MCF 10A (cell line): ENCODE results near the gene GZF1. TPM values are rescaled to one million over a fixed set of nuclear protein-coding genes. Genes with fewer than 3 reads are reported as not detected.

Experiments
- BruUV-seq: library from RNA; stranded (reverse); fragments of 400-500 nt; replicated peaks from 2 replicates; lab custom pipeline; 2021; lab: Mats Ljungman, UMichigan
- CTCF ChIA-PET: fragments of 300-600 bp; sonication (Branson Sonifier 250); formaldehyde crosslinking; extraction: SDS; loops from one replicate; lab custom pipeline; 2021; ENCODE audit warnings: antibody characterized with exemption, inconsistent platforms; lab: Yijun Ruan, JAX
- POLR2A ChIA-PET: fragments of 300-600, 350-650 bp; sonication (Branson Sonifier 250); formaldehyde crosslinking; extraction: SDS; loops from one replicate; lab custom pipeline; 2020; ENCODE audit warnings: antibody characterized with exemption, inconsistent platforms; lab: Yijun Ruan, JAX
- DNase-seq: peaks from one replicate; pipeline ENCODE4 v3.0.0-alpha.2; 2018; ENCODE audit not compliant: unreplicated experiment
- H3K27ac Mint-ChIP-seq: one replicate; pipeline ENCODE4 v1.8.0; 2022; ENCODE audit warnings: mild to moderate bottlenecking, low read depth, mixed read lengths; ENCODE audit not compliant: unreplicated experiment
- H3K27me3 Mint-ChIP-seq: one replicate; pipeline ENCODE4 v1.8.0; 2022; ENCODE audit warnings: mixed read lengths; ENCODE audit not compliant: insufficient read depth, unreplicated experiment
- H3K36me3 Mint-ChIP-seq: one replicate; pipeline ENCODE4 v1.8.0; 2022; ENCODE audit warnings: mild to moderate bottlenecking, moderate library complexity, mixed read lengths; ENCODE audit not compliant: insufficient read depth, unreplicated experiment
- H3K4me1 Mint-ChIP-seq: one replicate; pipeline ENCODE4 v1.8.0; 2022; ENCODE audit warnings: mixed read lengths; ENCODE audit not compliant: insufficient read depth, unreplicated experiment
- H3K4me3 Mint-ChIP-seq: one replicate; pipeline ENCODE4 v1.8.0; 2022; ENCODE audit warnings: mild to moderate bottlenecking, moderate library complexity, mixed read lengths; ENCODE audit not compliant: unreplicated experiment
- H3K9me3 Mint-ChIP-seq: one replicate; pipeline ENCODE4 v1.8.0; 2022; ENCODE audit warnings: mixed read lengths; ENCODE audit not compliant: unreplicated experiment
- intact Hi-C: fragments of 100-400 bp; cut with micrococcal nuclease; formaldehyde crosslinking; loops from 2 replicates; pipeline ENCODE4 v1.14.1; 2022
- total RNA-seq: library from RNA; stranded (reverse); gene quantifications from 2 replicates; pipeline ENCODE4 v1.2.3, GENCODE V29; 2022
- TF ChIP-seq, protein P1 (sequence below): fragments of 200-600 bp; IDR thresholded peaks from one replicate; pipeline ENCODE4 v1.8.0; 2022; ENCODE audit warnings: antibody characterized with exemption, mild to moderate bottlenecking; ENCODE audit not compliant: unreplicated experiment

GZF1 gene
- total RNA-seq, 1 experiment from 2014 or later: 15.5 TPM

DNA sequence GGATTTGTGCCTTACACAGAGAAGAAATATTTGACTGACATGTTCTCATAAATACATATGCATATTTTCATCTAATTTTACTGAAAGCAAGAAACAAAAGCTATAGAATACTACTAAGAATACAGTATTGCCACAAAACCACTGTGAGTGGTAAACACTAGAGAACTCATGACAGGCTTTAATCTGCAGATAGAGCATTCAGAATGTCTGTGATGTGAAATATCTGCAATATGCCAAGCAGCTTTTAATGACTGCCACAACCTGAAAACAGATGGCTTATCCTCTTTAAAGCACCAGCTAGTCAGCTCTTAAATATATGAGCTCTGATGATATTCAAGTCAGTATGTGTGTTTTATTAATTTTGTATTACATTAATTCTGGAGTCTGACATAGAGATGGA is 55.9 kb downstream of the GZF1 start:
- TF ChIP-seq, protein P1, sequence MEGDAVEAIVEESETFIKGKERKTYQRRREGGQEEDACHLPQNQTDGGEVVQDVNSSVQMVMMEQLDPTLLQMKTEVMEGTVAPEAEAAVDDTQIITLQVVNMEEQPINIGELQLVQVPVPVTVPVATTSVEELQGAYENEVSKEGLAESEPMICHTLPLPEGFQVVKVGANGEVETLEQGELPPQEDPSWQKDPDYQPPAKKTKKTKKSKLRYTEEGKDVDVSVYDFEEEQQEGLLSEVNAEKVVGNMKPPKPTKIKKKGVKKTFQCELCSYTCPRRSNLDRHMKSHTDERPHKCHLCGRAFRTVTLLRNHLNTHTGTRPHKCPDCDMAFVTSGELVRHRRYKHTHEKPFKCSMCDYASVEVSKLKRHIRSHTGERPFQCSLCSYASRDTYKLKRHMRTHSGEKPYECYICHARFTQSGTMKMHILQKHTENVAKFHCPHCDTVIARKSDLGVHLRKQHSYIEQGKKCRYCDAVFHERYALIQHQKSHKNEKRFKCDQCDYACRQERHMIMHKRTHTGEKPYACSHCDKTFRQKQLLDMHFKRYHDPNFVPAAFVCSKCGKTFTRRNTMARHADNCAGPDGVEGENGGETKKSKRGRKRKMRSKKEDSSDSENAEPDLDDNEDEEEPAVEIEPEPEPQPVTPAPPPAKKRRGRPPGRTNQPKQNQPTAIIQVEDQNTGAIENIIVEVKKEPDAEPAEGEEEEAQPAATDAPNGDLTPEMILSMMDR: no peak
- Mint-ChIP-seq H3K9me3 (no peaks in the 10 kb centered on the region), H3K27ac (no peak overlapping the region), H3K4me3 (no peak overlapping the region), H3K36me3 (peaks cover 6% of the 10 kb centered on the region), H3K27me3 (no peaks in the 10 kb centered on the region), H3K4me1 (peaks cover 22% of the 10 kb centered on the region)
- CTCF ChIA-PET: interaction anchor here (0.5 to 7.2 kb wide), 7 partner anchors 8 to 952 kb away, joined by 3 to 60 read pairs (median 3); no protein-coding TSS in a partner anchor
- POLR2A ChIA-PET: interaction anchor here (0.6 to 10.1 kb wide), 8 partner anchors 8 to 718 kb away, joined by 3 to 261 read pairs (median 14); partner anchors contain the start of genes GZF1 and NXT1
- no peak for DNase-seq
- BruUV-seq: no TSS peak
- intact Hi-C loops: no loop called here

DNA sequence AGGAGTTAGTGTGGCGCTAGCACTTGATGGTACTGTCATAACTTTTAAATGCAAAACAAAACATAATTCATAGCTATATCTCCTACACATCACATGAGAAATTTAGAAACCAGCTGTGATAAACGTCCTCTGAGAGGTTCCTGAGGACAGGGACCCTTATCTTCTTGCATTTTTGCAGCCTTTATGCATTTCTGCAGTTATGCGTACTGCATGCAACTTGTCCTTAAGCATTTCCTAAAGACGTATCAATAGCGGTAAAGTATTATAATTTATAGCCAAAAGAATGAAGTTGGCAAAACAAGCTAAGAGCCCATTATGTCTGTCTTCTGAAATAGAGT is 57.6 kb downstream of the GZF1 start:
- Mint-ChIP-seq H3K27me3 (no peaks in the 10 kb centered on the region), H3K4me3 (peak overlapping the region; percentile 78), H3K4me1 (peaks cover 17% of the 10 kb centered on the region), H3K36me3 (peaks cover 6% of the 10 kb centered on the region), H3K9me3 (no peaks in the 10 kb centered on the region), H3K27ac (peak overlapping the region; percentile 90)
- ChIA-PET POLR2A (interaction anchor here (0.6 to 10.1 kb wide), 25 partner anchors 8 to 1828 kb away, joined by 3 to 261 read pairs (median 5); partner anchors contain the start of genes CST3, GZF1, NXT1 and PYGB), CTCF (interaction anchor here (0.7 to 7.2 kb wide), 15 partner anchors 10 to 728 kb away, joined by 3 to 60 read pairs (median 6); no protein-coding TSS in a partner anchor)
- DNase-seq: no peak
- TF ChIP-seq, protein P1: no peak
- intact Hi-C loops: no loop called here
- TSS peak; percentile 35 for BruUV-seq

DNA sequence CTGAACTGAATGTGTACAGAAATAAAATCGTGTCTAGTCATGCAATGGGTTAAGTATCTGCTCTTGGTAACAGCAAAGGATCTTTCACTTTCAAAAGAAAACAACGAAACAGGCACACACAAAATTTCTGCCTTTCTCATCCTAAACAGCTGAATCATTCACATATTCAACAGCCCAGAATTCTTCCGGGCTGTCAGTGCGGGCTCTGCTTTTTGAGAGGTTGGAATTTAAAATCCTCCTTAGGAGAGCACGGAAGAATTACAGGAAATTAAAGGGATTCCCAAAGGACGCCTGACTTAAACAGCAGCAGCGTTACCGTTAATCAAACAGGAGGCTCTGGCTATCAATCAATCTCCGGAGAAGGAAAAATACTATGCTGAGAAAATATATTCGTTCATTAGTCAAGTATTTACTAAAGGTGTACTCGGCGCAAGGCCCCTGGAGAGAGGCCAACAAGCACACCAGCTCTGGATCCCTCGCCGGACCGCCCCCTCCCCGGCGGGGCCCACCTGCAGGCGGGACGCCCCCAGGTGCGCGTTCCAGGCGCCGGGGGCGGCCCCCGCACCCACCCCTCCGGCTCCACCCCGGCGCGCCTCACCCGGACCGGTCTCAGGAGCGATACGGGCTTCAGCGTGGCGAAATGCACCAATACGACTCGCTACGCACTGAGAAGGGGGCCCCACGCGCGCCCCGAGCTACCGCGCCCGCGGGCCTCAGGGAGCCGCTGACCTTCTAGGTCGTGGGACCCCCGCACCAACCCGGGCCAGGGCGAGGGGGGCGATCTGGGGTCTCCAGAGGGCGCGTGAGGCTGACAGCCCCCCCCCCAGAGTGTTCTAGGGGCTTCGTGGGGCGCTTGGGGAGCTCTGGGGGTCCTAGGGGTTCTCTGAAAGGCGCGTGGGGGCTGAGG is 58.3 kb downstream of the GZF1 start:
- DNase-seq: peak; percentile 41
- CTCF ChIA-PET: interaction anchor here (0.6 to 7.2 kb wide), 21 partner anchors 9 to 1197 kb away, joined by 3 to 60 read pairs (median 4); no protein-coding TSS in a partner anchor
- Mint-ChIP-seq H3K36me3 (peaks cover 6% of the 10 kb centered on the region), H3K27me3 (no peaks in the 10 kb centered on the region), H3K4me1 (peaks cover 17% of the 10 kb centered on the region), H3K27ac (peak overlapping the region; percentile 90), H3K9me3 (no peaks in the 10 kb centered on the region), H3K4me3 (peak overlapping the region; percentile 78)
- intact Hi-C loops: loop anchor here (5.0 kb wide), 2 partner anchors 58 to 202 kb away; partner anchors contain the start of gene GZF1
- TF ChIP-seq, protein P1: no peak
- POLR2A ChIA-PET: interaction anchor here (0.6 to 10.1 kb wide), 31 partner anchors 9 to 1828 kb away, joined by 3 to 261 read pairs (median 5); partner anchors contain the start of genes CST3, GZF1, NXT1 and PYGB
- no TSS peak for BruUV-seq
